Suprapubic skin (tissue), 4 donors: ENCODE data around the gene SUPT20HL2. TPM values are rescaled to one million over a fixed set of nuclear protein-coding genes. Genes with fewer than 3 reads are reported as not detected.
"Not testable (repeated sequence)": the region's sequence is repeated elsewhere in the genome, so short reads cannot be mapped to it uniquely, and the experiment has no call there.

Experiments used
- DNase-seq, 2 donors: peaks; one replicate each; pipeline ENCODE4 v3.0.0-alpha.2; 2019; ENCODE audit warnings: low spot score in 2 of 2
- H3K27ac ChIP-seq: fragments of 200-600 bp; sonication (generic); one replicate; pipeline ENCODE4 v1.5.1; 2019
- H3K27me3 ChIP-seq: fragments of 200-600 bp; sonication (generic); one replicate; pipeline ENCODE4 v1.5.1; 2019
- H3K36me3 ChIP-seq: fragments of 200-600 bp; sonication (generic); one replicate; pipeline ENCODE4 v1.5.1; 2019
- H3K4me1 ChIP-seq: fragments of 200-600 bp; sonication (generic); one replicate; pipeline ENCODE4 v1.5.1; 2019
- H3K4me3 ChIP-seq: fragments of 200-600 bp; sonication (generic); one replicate; pipeline ENCODE4 v1.5.1; 2019; ENCODE audit warnings: mild to moderate bottlenecking
- H3K9me3 ChIP-seq: fragments of 200-600 bp; sonication (generic); one replicate; pipeline ENCODE4 v1.5.1; 2019
- CTCF ChIP-seq, 2 donors: fragments of 200-600 bp in 1 of 2; fragments of 450-650 bp in 1 of 2; sonication (generic) in 1 of 2; IDR thresholded peaks; one replicate each; pipeline ENCODE4 v1.5.1; 2016 to 2019; ENCODE audit warnings: antibody characterized with exemption in 2 of 2, mild to moderate bottlenecking in 1 of 2, moderate library complexity in 1 of 2
- EP300 ChIP-seq: sonication (generic); formaldehyde crosslinking; IDR thresholded peaks from one replicate; pipeline ENCODE4 v1.6.1; 2017; ENCODE audit warnings: antibody characterized with exemption
- POLR2A ChIP-seq, 2 donors: fragments of 450-650 bp; IDR thresholded peaks; one replicate each; pipeline ENCODE4 v1.6.1; 2017; ENCODE audit warnings: antibody characterized with exemption in 2 of 2, mild to moderate bottlenecking in 2 of 2, moderate library complexity in 2 of 2
- POLR2AphosphoS5 ChIP-seq, 3 donors: sonication (generic); formaldehyde crosslinking; IDR thresholded peaks; one replicate each; pipeline ENCODE4 v1.6.1; 2017; ENCODE audit warnings: antibody characterized with exemption in 3 of 3
- WGBS: methylation state at CpG from one replicate; pipeline ENCODE4 v1.1.5; 2018; 5-methylcytosine and 5-hydroxymethylcytosine counted together
- total RNA-seq, 4 donors: library from RNA; depleted of rRNA; stranded (reverse); fragments of >200 nt; gene quantifications; one replicate each; pipeline ENCODE4 v1.1.0, GENCODE V29; 2016

Gene SUPT20HL2
- total RNA-seq, 4 donors from 2014 or later = not detected

DNA sequence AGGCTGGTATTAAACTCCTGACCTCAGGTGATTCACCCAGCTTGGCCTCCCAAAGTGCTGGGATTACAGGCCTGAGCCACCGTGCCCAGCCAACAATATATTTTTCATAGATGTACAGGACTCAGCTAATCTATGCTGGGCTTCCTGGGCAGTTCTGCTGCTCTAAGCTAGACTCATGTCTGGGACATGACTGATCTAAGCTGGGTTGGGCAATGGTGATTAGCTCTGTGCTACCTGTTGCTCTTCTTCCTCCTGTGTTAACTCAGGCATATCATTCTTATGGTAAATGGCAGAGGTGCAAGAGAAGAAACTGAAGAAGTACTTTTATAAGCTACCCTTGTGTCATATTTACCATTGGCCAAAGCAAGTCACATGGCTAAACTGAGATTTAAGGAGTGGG is 11.4 kb upstream of the SUPT20HL2 start:
- Histone ChIP-seq H3K27ac (no peak overlapping the region), H3K4me1 (no peaks in the 10 kb centered on the region), H3K27me3 (no peaks in the 10 kb centered on the region), H3K36me3 (no peaks in the 10 kb centered on the region), H3K9me3 (no peaks in the 10 kb centered on the region), H3K4me3 (no peak overlapping the region)
- TF ChIP-seq POLR2AphosphoS5 (IDR thresholded peaks at IDR 0.05) (no peak), CTCF (IDR thresholded peaks at IDR 0.05) (no peak), POLR2A (IDR thresholded peaks at IDR 0.05) (no peak), EP300 (no peak)
- DNase-seq = no peak
- WGBS = 100% methylated on average over 1 of the region's 1 CpG

GRCh38 chrX:24321741-24322395 is 8.0 kb upstream of the SUPT20HL2 start:
- Histone ChIP-seq H3K4me1 (no peaks in the 10 kb centered on the region), H3K36me3 (no peaks in the 10 kb centered on the region), H3K9me3 (no peaks in the 10 kb centered on the region), H3K4me3 (no peak overlapping the region), H3K27ac (no peak overlapping the region), H3K27me3 (no peaks in the 10 kb centered on the region)
- 73% methylated on average over 3 of the region's 4 CpGs for WGBS
- no peak for DNase-seq
- TF ChIP-seq POLR2A (IDR thresholded peaks at IDR 0.05) = no peak
- TF ChIP-seq EP300 = no peak

DNA sequence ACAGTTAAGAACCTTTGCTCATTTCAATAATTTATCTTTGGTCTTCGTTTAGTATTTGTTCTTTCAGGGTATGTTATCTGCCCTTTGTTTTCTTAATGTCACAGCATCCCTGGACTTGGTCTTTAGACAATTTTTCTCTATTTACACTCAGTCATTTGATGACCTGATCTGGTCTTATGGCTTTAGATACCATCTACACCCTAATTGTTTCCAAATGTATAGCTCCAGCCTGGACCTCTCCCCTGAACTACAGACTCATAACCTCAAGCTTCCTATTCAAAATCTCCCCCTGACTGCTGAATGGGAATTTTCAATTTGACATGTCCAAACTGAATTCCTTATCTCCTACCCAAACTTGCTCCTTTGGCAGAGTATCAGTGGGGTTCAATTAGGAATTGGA is 3.7 kb upstream of the SUPT20HL2 start:
- 47% methylated on average over 1 of the region's 1 CpG for WGBS
- TF ChIP-seq CTCF (IDR thresholded peaks at IDR 0.05) (no peak), POLR2AphosphoS5 (IDR thresholded peaks at IDR 0.05) (no peak), POLR2A (IDR thresholded peaks at IDR 0.05) (no peak), EP300 (no peak)

GRCh38 chrX:24316111-24316510 is 2.2 kb upstream of the SUPT20HL2 start:
- Histone ChIP-seq H3K4me3 (no peak overlapping the region), H3K4me1 (no peaks in the 10 kb centered on the region), H3K27ac (no peak overlapping the region), H3K9me3 (no peaks in the 10 kb centered on the region), H3K27me3 (no peaks in the 10 kb centered on the region), H3K36me3 (no peaks in the 10 kb centered on the region)
- TF ChIP-seq POLR2AphosphoS5 (IDR thresholded peaks at IDR 0.05) (no peak), EP300 (no peak)
- 50% methylated on average over 1 of the region's 1 CpG for WGBS
- DNase-seq = no peak

More for the DNA sequence above, 3.7 kb upstream of the SUPT20HL2 start:
- Histone ChIP-seq H3K4me3 (no peak overlapping the region), H3K27ac (no peak overlapping the region), H3K9me3 (no peaks in the 10 kb centered on the region), H3K4me1 (no peaks in the 10 kb centered on the region), H3K27me3 (no peaks in the 10 kb centered on the region), H3K36me3 (no peaks in the 10 kb centered on the region)
- DNase-seq = no peak

DNA sequence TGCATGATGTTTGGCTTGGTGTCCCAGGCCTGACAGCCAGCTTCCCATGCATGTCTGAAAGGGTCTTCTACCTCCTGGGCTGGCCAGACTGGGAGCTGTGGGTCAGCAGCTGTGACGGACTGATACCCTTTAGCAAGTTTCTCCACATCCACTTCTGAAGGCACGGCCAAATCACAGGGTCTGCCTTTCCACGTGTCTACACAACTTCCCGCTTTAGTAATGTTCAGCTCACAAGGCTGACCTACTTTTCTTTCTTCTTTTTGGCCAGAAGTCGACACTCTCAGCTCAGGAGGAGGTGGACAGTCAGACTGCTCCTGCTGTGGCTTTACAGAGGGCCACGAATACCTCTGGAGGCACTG is 1.6 kb downstream of the SUPT20HL2 start:
- not testable (repeated sequence) for H3K36me3 ChIP-seq, H3K4me1 ChIP-seq, DNase-seq, H3K9me3 ChIP-seq, H3K27me3 ChIP-seq, H3K27ac ChIP-seq, H3K4me3 ChIP-seq
- 81% methylated on average over 6 of the region's 6 CpGs for WGBS

DNA sequence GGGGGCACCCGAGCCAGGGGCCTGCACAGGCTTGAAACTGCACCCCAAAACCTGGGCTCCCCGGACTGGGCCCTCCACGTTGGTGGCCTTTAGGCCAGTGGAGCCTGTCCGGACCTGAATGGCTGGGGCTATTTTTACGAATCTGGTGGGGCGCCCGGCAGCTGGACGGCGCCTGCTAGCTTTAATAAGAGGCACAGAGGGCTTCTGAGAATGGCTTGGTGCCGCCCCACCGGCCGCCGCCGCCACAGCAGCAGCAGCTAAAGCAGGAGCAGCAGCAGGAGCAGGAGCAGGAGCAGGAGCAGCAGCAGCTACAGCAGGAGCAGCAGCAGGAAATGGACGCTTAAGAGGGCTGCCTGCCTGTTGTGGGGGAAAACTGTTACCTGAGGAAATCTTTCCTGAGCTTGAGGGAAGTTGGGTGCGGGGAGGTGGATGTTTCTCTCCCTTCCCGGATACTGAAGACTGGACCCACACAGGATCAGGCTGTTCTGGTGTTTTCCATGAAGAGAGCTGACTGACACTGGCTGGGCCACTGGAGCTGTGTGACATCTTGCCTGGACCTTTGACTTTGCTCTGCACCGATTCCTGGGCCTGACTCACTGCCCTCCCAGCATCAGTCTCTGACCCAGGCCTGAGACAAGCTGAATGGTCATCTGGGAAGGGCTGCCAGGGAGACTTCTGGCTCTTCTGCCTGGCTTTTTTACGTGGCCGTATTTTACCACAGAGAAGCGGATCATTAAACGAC is 2.2 kb downstream of the SUPT20HL2 start:
- WGBS = 48% methylated on average over 6 of the region's 22 CpGs
- H3K27ac ChIP-seq = not testable (repeated sequence)

DNA sequence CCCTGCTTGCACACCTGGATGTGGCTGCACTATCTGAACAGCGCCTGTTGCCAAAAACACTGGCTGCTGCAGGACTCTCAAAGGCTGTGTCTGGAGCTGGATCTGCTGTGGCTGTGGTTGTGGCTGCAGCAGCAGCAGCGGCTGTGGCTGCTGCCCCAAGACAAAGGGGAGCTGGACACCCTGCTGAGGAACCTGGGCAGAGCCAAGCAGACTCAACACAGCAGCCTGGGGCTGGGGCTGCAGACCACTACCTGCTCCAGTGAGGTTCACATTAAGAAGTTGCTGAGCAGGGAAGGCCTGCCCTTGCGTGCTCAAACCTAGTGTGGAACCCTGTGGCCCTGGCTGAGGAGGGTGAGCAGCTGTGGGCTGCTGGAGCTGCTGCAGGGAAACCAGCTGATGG is 3.0 kb downstream of the SUPT20HL2 start:
- not testable (repeated sequence) for H3K36me3 ChIP-seq, H3K27ac ChIP-seq, DNase-seq, H3K9me3 ChIP-seq, H3K4me1 ChIP-seq, H3K4me3 ChIP-seq, H3K27me3 ChIP-seq
- 72% methylated on average over 2 of the region's 3 CpGs for WGBS

More for the DNA sequence above, 2.2 kb downstream of the SUPT20HL2 start:
- H3K36me3 ChIP-seq, H3K27me3 ChIP-seq, H3K9me3 ChIP-seq, H3K4me1 ChIP-seq, DNase-seq, H3K4me3 ChIP-seq: not testable (repeated sequence)

- 93% methylated on average over 6 of the region's 6 CpGs for WGBS
- not testable (repeated sequence) for H3K27ac ChIP-seq, H3K4me3 ChIP-seq, H3K27me3 ChIP-seq, H3K36me3 ChIP-seq, DNase-seq, H3K9me3 ChIP-seq, H3K4me1 ChIP-seq
Observed at GRCh38 chrX:24309580-24310374, 4.1 kb downstream of the SUPT20HL2 start.

- WGBS = 77% methylated on average over 4 of the region's 4 CpGs
- H3K4me1 ChIP-seq, H3K4me3 ChIP-seq, H3K27ac ChIP-seq, H3K36me3 ChIP-seq, DNase-seq, H3K9me3 ChIP-seq, H3K27me3 ChIP-seq: not testable (repeated sequence)
Observed at GRCh38 chrX:24308803-24309202, 5.1 kb downstream of the SUPT20HL2 start.
